IPS-20b (cell line): ENCODE results near the gene BPIFB1.

Source experiments
- H3K27ac ChIP-seq: one replicate; pipeline ENCODE4 v1.5.1; 2013; ENCODE audit warnings: low read length
- H3K27me3 ChIP-seq: 2 replicates; pipeline ENCODE4 v1.6.1; 2013; ENCODE audit warnings: mild to moderate bottlenecking, low read length, inconsistent platforms; ENCODE audit not compliant: insufficient read depth
- H3K36me3 ChIP-seq: 2 replicates; pipeline ENCODE4 v1.6.1; 2013; ENCODE audit warnings: low read depth, mild to moderate bottlenecking, inconsistent platforms, low read length, moderate library complexity; ENCODE audit not compliant: insufficient read depth
- H3K4me1 ChIP-seq: 2 replicates; pipeline ENCODE4 v1.6.1; 2013; ENCODE audit warnings: mild to moderate bottlenecking, control low read depth, inconsistent platforms, low read length, moderate library complexity; ENCODE audit not compliant: insufficient read depth
- H3K4me3 ChIP-seq: 2 replicates; pipeline ENCODE4 v1.5.1; 2013; ENCODE audit warnings: mild to moderate bottlenecking, low read length, inconsistent platforms
- H3K9ac ChIP-seq: 2 replicates; pipeline ENCODE4 v1.6.1; 2013; ENCODE audit warnings: low read depth, mild to moderate bottlenecking, inconsistent platforms, low read length, moderate library complexity
- H3K9me3 ChIP-seq: 2 replicates; pipeline ENCODE4 v1.6.1; 2013; ENCODE audit warnings: mild to moderate bottlenecking, low read depth, low read length, inconsistent platforms; ENCODE audit not compliant: insufficient read depth

The BPIFB1 gene

GRCh38 chr20:33337119-33337518 lies 54.1 kb downstream of the BPIFB1 start:
- Histone ChIP-seq H3K4me1 (no peaks in the 10 kb centered on the region), H3K36me3 (no peaks in the 10 kb centered on the region), H3K9ac (no peak overlapping the region), H3K9me3 (no peaks in the 10 kb centered on the region), H3K27me3 (no peaks in the 10 kb centered on the region), H3K27ac (no peak overlapping the region), H3K4me3 (no peak overlapping the region)

GRCh38 chr20:33337531-33338165 lies 54.6 kb downstream of the BPIFB1 start:
- no peaks in the 10 kb centered on the region for H3K4me1 ChIP-seq
- no peak overlapping the region for H3K4me3 ChIP-seq
- H3K27ac ChIP-seq = no peak overlapping the region
- no peaks in the 10 kb centered on the region for H3K27me3 ChIP-seq
- no peaks in the 10 kb centered on the region for H3K36me3 ChIP-seq
- H3K9ac ChIP-seq = no peak overlapping the region
- H3K9me3 ChIP-seq = no peaks in the 10 kb centered on the region

- Histone ChIP-seq H3K4me3 (no peak overlapping the region), H3K9ac (no peak overlapping the region), H3K27ac (no peak overlapping the region), H3K9me3 (no peaks in the 10 kb centered on the region), H3K27me3 (no peaks in the 10 kb centered on the region), H3K4me1 (no peaks in the 10 kb centered on the region), H3K36me3 (no peaks in the 10 kb centered on the region)
Measured at GRCh38 chr20:33338467-33339258, 55.6 kb downstream of the BPIFB1 start.

- Histone ChIP-seq H3K4me3 (no peak overlapping the region), H3K4me1 (no peaks in the 10 kb centered on the region)
Measured at GRCh38 chr20:33339515-33340058, 56.6 kb downstream of the BPIFB1 start.

GRCh38 chr20:33343521-33343920 lies 60.5 kb downstream of the BPIFB1 start:
- H3K36me3 ChIP-seq = no peaks in the 10 kb centered on the region
- no peak overlapping the region for H3K27ac ChIP-seq
- H3K9me3 ChIP-seq = no peaks in the 10 kb centered on the region
- H3K4me1 ChIP-seq = peaks cover 4% of the 10 kb centered on the region; the same call in 1 of the 2 replicates
- H3K4me3 ChIP-seq = no peak overlapping the region
- no peak overlapping the region for H3K9ac ChIP-seq
- no peaks in the 10 kb centered on the region for H3K27me3 ChIP-seq

More at GRCh38 chr20:33339515-33340058, 56.6 kb downstream of the BPIFB1 start:
- H3K27me3 ChIP-seq = no peaks in the 10 kb centered on the region
- no peaks in the 10 kb centered on the region for H3K36me3 ChIP-seq
- H3K9ac ChIP-seq = no peak overlapping the region
- no peaks in the 10 kb centered on the region for H3K9me3 ChIP-seq
- H3K27ac ChIP-seq = no peak overlapping the region

GRCh38 chr20:33345342-33345741 lies 62.3 kb downstream of the BPIFB1 start:
- no peaks in the 10 kb centered on the region for H3K27me3 ChIP-seq
- no peak overlapping the region for H3K4me3 ChIP-seq
- H3K27ac ChIP-seq = no peak overlapping the region
- H3K36me3 ChIP-seq = no peaks in the 10 kb centered on the region
- H3K4me1 ChIP-seq = peaks cover 10% of the 10 kb centered on the region; the same call in 1 of the 2 replicates
- H3K9me3 ChIP-seq = no peaks in the 10 kb centered on the region
- H3K9ac ChIP-seq = no peak overlapping the region

- Histone ChIP-seq H3K36me3 (no peaks in the 10 kb centered on the region), H3K27me3 (no peaks in the 10 kb centered on the region), H3K9ac (peak overlapping the region; percentile 13; the same call in 1 of the 2 replicates), H3K4me3 (no peak overlapping the region), H3K9me3 (no peaks in the 10 kb centered on the region), H3K4me1 (peaks cover 21% of the 10 kb centered on the region; the same call in 1 of the 2 replicates), H3K27ac (no peak overlapping the region)
Measured at GRCh38 chr20:33348136-33348937, 65.3 kb downstream of the BPIFB1 start.

- Histone ChIP-seq H3K36me3 (no peaks in the 10 kb centered on the region), H3K4me3 (no peak overlapping the region), H3K27ac (no peak overlapping the region), H3K9me3 (no peaks in the 10 kb centered on the region), H3K27me3 (no peaks in the 10 kb centered on the region), H3K4me1 (peaks cover 21% of the 10 kb centered on the region; the same call in 1 of the 2 replicates), H3K9ac (no peak overlapping the region)
Measured at GRCh38 chr20:33349493-33349892, 66.5 kb downstream of the BPIFB1 start.

- Histone ChIP-seq H3K27ac (no peak overlapping the region), H3K4me3 (no peak overlapping the region), H3K27me3 (no peaks in the 10 kb centered on the region), H3K4me1 (peaks cover 21% of the 10 kb centered on the region; the same call in 1 of the 2 replicates), H3K9ac (no peak overlapping the region), H3K36me3 (no peaks in the 10 kb centered on the region; the same call in 1 of the 2 replicates), H3K9me3 (no peaks in the 10 kb centered on the region)
Measured at GRCh38 chr20:33351696-33352095, 68.7 kb downstream of the BPIFB1 start.

- Histone ChIP-seq H3K27me3 (no peaks in the 10 kb centered on the region), H3K4me3 (no peak overlapping the region), H3K27ac (no peak overlapping the region), H3K9me3 (no peaks in the 10 kb centered on the region), H3K36me3 (peaks cover 3% of the 10 kb centered on the region; the same call in 1 of the 2 replicates), H3K4me1 (peaks cover 21% of the 10 kb centered on the region; the same call in 1 of the 2 replicates), H3K9ac (peak overlapping the region; percentile 23)
Measured at GRCh38 chr20:33352258-33353012, 69.4 kb downstream of the BPIFB1 start.

GRCh38 chr20:33353013-33353402 lies 70.0 kb downstream of the BPIFB1 start:
- H3K27me3 ChIP-seq = no peaks in the 10 kb centered on the region
- no peak overlapping the region for H3K27ac ChIP-seq
- H3K4me1 ChIP-seq = peaks cover 21% of the 10 kb centered on the region; the same call in 1 of the 2 replicates
- no peaks in the 10 kb centered on the region for H3K9me3 ChIP-seq
- peaks cover 7% of the 10 kb centered on the region; the same call in 1 of the 2 replicates for H3K36me3 ChIP-seq
- H3K9ac ChIP-seq = peak overlapping the region; percentile 23; the same call in 1 of the 2 replicates
- H3K4me3 ChIP-seq = no peak overlapping the region
